HT-29 (cell line): ENCODE results near the gene JAG1. TPM values are rescaled to one million over a fixed set of nuclear protein-coding genes. Genes with fewer than 3 reads are reported as not detected.

Source experiments
- DNase-seq: peaks from one replicate; pipeline ENCODE4 v3.0.0-alpha.2; 2015; ENCODE audit warnings: low spot score
- total RNA-seq: library from RNA; depleted of rRNA; stranded (reverse); fragments of >200 nt; shearing (Covaris generic); gene quantifications from 2 replicates; pipeline ENCODE4 v1.2.3, GENCODE V29; 2014

The JAG1 gene
- total RNA-seq, 1 experiment from 2014 or later, result 15.5 TPM

DNA sequence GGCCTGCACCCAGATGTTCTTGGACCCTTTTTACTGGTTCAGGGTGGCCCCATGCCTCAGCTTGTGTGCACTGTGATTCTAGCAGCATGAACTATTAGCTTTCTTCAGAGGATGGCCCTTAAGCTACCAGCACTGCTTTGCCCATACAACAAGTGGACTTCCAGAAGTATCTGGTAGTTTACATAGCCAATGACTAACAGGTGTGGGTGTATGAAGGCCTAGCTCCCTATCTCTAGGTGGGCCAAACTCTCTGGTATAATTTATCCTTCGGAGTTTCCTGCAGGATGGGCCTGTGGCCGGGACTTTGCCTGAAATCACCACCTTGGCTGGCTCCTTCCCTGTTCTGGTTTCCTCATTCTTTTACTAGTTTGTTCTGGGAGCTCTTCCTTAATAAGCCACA lies 26.1 kb upstream of the JAG1 start:
- peak; percentile 52 for DNase-seq

DNA sequence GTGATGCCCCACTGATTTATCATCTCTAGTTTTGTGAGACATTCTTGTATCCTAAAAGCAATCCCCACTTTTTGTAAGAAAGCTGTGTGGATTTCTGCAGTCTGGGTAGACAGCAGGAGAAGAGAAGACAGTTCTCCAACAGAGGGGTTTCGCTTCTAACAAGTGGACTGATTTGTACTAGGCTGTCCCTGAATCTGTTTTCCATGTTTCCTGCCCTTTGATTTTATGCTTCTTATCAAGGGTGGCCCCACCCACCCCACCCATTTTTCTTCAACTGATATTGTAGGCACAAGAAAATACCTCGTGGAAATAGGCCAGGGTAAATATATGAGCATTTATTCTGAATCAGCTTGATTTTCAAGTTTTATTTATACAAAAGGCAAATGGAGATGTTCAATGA lies 25.7 kb upstream of the JAG1 start:
- DNase-seq, result no peak

DNA sequence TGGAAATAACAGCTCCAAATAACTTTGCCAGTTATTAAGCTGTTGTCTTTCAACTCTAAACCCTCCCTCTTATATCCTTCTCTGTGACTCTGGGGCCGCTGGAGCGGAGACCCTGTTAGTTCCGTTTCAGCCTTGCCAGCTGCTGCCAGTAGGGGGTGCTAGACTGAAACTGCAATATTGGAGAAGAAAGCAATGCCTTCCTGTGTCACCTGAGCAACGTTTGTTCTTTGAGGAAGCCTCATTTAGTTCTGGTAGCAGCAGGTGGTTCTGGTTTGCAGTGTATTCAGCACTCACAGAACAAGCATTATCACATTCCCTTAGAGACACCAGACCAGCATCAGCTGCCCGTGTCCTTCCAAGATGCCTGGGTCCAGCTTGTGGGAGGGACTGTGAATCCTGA lies 22.9 kb upstream of the JAG1 start:
- no peak for DNase-seq

DNA sequence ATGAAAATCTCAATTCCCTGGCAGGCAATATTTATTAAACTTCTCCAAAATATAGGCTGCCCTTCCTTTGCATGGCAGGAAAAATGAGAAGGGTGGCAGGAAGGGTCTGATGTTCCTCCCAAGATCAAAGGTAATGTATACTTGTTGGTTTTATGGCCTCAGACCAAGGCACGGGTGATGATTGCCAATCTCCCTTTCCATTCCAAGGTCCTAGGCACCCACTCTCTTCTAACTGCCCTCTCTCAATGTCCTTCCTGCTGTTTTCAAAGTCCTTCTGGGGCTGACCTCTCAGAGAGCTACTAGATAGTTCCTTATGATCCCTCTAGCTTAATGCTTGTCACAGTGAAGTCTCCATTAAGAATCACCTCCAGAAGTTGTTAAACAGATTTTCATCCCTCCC lies 15.6 kb upstream of the JAG1 start:
- no peak for DNase-seq

DNA sequence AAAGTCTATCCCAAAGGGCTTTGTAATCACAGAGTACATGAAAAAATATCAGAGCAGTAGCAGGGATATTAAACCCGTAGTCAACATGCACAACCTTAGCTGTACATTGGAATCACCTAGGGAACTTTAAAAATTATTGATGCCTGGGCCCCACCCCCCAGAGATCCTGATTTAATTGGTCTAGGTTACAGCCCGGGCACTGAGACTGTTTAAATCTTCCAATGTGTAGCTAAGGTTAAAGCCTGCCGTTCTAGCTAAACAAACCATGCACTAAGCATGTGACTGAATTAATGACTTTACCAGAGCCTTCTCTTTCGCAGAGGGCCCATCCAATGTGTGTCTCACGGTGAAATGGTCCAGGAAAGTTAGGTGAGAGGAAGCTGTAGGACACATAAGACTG lies 14.1 kb upstream of the JAG1 start:
- no peak for DNase-seq

DNA sequence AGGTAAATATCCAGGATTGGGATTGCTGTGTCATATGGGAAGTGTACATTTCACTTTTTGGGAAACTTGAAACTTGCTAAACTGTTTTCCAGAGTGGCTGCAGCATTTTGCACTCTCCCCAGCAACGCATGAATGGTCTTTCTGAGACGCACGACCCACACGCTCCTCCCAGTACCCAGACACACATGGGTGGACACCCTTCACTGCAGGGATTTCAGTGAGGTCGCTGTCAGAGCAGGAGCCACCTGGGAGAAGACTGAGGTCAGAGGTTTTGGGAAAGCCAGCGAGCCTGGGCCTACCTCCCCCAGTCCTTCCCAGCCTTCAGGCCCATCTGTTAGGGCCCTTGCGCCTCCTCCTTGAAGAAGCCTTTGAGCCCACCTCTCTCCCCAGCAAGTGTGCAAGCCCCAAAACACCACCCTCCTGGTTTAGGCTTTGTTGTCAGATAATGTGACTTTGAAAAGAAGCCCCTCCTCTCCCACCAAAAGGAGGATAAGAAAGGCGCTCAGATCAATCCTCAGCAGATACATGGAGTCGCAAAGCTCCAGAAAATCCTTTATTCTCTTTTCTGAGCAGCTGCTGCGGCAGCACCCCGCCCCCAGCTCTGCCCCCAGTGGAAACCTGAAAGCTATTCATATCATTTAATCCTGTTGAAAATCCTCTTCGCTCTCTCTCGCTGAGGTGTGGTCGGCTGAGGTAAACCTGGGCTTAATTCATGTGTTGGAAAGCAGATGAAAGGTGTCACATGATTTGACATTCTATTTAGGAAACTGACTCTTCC lies 12.7 kb upstream of the JAG1 start:
- no peak for DNase-seq

DNA sequence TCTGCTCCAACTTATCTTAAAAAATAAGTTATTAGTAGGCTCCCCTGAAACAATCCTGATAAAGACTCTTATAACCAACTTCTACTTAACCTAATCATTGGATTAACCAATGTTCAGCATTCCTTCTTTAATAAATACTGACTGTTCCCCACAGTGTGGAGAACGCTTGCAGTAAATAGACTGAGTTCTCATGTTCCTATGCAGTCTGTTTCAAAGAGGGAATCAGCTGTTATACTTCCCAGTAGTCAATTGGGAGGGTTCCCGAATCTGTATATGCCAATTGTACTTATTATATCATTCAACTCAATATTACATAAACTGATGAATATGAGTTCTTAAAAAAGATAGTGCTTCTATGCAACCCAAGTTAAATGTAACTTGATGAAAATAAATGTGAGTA lies 9.7 kb upstream of the JAG1 start:
- DNase-seq, result no peak

DNA sequence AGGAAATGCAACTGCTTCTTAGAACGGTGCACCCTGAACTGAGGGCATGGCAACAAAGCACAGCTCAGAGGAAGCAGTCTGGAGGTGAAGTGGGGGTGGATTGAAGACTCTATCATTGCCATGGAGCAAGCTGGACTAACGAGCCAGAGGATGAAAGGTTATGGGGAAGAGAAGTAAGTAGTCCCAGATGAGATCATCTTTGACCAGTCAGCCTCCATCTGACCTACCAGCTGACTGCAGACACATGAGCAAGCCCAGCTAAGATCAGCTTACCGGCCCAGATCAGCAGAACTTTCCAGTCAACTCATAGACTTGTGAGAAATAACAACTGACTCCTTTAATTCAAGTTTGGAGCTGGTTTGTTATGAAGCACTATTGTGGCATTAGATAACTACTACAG lies 9.1 kb upstream of the JAG1 start:
- DNase-seq, result no peak

DNA sequence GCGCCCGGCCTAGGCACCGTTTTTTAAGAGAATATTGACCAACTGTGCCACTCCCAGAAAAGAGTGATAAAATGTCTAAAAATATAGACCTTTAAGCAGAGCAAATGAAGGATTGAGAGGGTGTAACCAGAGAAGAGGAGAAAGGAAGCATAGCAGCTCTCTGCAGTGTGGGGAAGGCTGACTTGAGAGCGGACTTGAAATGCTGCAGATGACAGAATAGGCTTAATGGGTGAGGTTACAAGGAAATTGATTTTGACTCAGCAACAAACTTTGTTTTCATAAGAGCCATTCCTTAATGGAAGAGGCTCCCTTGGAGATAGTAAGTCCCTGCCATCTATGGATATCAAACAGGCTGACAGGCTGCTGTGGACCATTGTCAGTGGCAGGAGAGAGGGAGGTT lies 7.7 kb upstream of the JAG1 start:
- DNase-seq, result no peak

DNA sequence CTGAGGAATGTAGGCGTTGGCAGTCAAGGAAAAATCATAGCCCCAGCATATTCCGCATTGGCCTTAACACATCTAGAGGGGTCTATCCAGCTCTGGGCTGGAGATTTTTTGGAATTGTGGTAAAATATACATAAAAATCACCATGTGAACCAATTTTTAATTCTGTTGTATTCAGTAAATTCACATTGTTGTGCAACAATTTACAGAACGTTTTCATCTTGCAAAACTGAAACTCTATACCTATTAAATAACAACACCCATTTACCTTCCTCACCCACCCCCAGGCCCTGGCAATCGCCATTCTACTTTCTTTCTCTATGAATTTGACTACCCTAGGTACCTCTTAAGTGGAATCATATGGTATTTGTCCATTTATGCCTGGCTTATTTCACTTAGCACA lies 6.8 kb upstream of the JAG1 start:
- DNase-seq, result no peak

DNA sequence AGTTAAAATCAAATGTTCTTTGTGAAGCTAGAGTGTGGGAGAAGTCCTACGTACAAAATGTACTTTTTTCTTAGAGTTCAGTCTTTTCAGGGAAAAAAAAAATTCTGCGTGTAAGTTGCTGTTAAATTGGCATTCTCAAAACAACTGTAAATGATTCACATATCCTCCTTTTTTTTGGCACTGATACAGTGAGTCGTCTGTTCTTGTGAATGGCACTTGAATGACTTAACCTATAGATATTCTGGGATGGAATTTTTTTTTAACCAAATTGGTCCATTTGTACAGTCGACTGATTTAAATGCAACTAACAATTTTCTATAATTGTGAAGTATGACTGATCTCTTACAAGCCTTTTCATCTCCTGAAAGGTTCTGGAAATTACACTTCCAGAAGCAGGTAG lies 5.5 kb upstream of the JAG1 start:
- no peak for DNase-seq

DNA sequence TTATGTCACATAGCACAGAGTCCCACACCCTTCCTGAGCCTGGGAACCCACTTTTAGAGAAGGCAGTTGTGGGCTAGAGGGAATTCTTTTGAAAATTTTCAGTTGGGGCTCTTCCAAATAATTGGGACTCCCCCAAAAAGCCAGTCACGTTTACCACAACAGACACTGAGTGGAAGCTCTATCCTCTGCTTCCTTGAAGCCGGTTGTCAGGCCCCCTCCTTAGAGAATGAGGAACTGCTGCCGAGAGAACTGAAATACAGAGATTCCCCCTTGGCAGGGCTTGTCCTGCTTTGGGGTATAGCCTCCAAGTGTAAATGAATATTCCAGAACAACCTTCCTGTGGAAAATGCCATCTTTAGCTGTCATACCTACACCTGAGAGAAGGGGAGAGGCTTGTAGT lies 2.7 kb upstream of the JAG1 start:
- DNase-seq, result no peak

DNA sequence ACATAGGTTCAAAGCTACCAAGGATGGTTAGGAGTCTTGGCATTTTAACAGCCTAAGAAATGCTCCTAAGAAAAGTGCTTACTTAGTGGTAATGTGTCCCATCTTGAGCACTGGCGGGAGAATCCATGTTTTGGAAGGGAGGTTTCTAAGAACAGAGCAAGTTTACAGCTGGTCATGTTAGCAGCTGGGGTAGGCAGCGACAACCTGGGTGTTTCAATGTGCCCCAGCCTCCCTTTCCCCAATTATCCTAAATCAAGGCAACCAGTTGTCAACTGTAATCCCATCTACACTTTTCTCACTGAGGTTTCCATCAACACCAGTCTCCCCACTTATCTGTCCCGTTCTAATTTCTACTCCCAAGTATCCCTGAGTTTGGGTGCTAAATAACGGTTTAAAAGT lies 1.6 kb upstream of the JAG1 start:
- DNase-seq, result no peak

DNA sequence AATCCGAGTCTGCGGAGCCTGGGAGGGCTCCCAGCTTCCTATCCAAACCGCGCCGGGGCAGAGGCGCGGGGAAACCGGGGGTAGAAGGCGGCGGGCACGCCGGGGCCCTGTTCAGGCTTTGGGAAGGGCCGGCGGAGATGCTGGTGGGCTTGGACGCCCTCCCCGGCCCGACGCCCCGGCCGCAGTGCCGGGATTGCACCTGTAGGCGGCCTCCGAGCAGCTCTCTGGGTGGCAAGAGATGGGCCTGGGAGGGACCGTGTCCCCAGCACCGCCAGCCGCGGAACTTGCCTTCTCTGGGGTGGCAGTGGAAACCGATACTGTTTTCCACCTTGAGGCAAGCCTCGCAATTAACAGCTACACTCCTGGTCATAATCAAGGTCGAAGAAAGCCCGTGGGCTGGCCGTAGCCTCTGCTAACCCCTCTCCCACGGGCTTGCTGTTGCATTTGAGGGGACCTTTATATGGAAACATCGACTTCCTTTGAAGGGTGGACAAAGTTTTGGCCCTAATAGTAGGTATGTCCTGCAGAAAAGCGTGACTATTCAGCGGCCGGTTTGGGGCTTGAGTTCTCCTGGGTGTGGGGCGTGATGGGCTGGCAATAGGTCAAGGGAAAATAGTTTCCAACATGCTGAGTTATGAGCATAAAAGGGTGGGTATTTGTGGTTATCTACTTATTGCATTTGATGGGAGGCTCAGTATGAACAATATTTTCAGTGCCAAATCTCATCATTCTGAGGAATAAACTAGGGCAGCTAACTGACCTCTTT lies 1.1 kb upstream of the JAG1 start:
- DNase-seq, result peak; percentile 87

DNA sequence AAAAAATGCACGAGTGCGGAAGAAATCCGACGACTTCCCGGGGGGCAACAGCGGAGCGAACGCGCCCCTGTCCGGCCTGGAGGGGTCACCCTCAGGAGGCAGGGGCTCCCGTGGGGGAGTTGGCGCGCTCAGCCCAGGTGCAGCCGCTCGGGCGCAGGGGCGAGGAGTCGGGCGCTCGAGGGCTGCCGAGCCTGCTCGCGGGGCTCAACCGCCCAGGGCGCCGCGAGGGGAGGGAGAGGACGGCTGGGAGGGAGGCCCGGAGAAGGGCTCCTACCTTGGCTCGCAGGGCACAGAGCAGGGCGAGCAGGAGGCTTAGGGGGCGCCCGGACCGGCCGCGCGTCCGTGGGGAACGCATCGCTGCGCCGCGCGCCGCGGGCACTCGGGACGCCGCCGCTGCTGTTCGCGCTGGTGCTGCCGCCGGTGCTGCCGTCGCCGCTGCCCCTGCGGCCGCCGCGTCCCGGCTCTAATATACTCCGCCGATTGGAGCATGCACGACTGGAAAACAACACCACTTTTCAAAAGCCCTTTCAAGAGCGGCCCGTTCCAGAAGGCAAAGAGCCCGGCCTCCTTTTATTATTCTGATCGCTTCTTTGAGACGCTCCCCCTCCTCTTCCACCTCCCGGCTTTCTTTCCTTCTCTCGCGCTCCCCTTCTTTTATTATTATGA lies 490 bp downstream of the JAG1 start:
- no peak for DNase-seq

DNA sequence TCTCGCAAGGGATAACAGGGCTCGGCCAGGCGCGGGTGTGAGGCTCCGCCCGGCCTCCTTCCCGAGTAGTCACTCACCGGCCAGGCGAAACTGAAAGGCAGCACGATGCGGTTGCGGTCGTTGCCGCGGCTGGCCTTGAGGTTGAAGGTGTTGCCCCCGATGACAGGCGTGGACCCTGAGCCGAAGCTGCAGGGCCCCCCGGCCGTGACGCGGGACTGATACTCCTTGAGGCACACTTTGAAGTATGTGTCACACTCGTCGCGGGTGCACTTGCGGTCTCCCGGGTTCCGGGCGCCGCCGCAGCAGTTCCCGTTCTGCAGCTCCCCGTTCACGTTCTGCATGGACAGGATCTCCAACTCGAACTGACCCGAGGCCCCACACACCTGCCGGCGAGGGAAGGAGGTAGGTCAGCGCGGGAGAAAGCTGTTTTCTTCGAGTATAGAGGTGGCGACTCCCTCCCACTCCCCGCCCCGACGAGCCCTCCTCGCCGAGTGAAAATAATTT lies 1.1 kb downstream of the JAG1 start:
- peak; percentile 55 for DNase-seq

DNA sequence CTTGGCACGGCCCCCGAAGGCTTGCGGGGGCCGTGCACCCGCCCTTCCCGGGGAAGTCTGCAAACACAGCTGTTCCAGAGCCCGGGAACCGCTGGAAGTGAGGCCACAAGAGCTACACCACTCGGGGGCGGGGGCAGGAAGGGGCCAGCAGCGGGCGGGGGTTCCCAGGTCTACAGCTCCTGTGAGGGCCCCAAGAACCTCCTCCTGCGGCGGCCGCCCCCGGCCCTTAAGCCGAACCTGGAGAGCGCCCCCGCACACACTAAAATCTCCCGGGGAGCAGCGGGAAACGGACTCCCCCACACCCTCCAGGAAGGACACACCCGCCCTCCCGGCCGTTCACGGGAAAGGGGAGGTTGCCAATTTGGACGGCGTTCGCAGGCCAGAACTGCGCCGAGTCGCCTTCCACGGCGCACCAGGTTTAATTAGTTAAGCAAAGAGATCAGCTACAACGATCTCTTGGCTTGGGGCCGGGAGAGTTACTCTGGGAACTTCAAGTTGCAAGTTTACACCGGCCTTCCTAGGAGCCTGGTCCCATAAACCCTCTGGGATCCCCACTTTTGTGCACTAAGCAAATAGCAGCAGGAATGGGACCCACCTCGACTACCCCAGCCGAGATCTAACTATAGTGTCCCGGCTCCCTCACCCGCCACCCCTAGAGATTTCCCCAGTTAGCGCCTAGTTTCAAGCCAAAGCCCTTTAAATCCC lies 1.7 kb downstream of the JAG1 start:
- peak; percentile 68 for DNase-seq

DNA sequence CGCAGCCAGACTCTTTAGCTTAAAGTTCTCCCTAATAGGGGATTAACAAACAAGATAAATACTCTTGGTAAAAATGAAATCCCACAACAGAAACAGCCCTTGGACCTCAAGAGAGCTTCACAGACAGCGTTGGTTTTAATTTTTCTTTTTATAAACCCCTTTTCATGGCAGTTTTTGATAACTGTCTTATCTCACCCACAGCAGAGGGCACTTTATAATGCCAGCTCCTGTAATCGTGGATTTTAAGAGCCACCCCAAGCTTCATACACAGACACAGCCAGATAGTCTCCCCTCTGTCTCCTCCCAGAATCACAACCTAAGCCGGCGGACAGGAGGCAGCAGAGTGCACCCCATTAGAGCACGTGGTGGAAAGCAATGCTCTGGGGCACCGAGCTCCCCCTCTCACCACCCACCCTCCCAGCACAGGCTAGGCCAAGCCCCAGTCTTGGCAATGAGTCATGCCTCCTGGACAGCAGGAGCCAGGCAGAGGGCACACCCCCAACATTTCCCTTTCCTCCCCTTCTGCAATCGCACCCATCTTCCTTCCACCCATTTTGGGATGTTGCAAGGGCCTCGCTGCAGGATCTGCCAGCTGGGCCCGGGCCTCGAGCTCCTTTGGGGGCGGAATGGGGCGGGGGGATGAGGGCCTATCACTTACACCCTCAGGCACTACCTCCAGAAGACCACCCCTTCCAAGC lies 2.4 kb downstream of the JAG1 start:
- DNase-seq, result peak; percentile 92

DNA sequence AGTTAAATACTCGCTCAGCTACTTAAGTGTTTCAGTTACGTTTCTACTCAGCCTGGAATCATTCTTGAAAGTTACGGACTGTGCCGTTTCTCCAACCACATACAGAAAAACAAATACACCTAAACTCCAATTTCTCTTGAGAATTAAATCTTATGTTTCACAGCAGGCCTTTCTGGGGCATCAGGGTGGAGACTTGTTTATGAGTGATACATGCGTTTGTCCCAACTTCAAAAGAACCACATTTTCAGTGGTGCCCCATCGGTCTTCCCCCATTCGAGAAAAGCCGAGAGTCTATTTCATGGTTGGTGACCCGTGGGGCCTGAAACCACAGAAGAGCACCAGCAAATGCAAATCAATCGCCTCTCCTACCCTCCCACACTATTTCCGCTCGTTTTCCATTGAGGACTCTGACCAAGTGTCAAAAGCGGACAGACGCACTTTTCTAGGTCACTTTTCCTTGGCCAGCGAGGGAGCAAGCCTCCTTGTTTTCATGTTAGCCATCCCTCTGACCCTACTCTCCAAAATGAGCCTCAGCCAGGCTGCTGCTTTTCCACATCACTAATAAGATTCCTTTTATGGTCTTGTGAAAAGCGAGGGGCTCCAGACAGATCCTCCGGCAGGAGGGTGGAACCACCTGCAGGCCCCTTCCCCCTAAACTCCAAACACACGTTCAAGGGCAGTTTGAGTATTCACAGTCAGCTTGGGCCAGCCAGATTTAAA lies 3.1 kb downstream of the JAG1 start:
- no peak for DNase-seq

DNA sequence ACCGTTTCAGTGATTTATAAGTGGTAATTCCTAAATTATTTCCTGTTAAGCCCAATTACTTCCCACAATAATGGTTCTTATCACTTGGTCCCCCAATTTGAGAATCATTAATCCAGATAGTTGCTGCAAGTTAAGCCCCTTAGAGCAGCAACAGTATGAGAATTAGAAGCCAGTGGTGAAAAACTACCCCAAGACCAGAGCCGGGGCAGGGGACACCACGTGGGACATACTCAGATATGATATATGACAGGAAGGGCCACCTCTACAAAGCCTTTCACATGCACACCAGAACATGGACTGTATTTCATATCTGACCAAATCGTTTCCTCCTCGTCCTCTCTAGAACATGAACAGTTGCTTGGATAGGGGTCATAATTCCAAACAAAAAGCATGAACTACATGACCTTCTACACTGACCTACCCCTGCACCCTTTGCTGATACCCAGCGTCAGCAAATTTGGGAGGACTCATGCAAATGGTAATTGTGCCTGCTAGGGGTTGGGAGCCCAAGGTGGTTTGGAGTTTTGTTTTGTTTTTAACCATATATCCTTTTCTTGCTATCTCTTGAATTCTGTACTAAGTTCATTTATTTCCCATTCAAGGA lies 3.9 kb downstream of the JAG1 start:
- no peak for DNase-seq
